ENCODE measurements around the gene GAGE12C.
"Not testable (repeated sequence)": the region's sequence is repeated elsewhere in the genome, so short reads cannot be mapped to it uniquely, and the experiment has no call there.

GAGE12C gene

GRCh38 chrX:49531877-49532276 is at the start of gene GAGE12C:
GAGE12C (plus strand) TSS chrX:49532177; CDS start chrX:49533332, 1,155 bp downstream.
- CTCF ChIA-PET, POLR2A ChIA-PET: not testable (repeated sequence)

GRCh38 chrX:49541433-49541832 is 9.5 kb downstream of the GAGE12C start, which contains the start of gene GAGE12D:
GAGE12D (plus strand) TSS chrX:49541733; CDS start chrX:49542888, 1,155 bp downstream.
- POLR2A ChIA-PET; DNase-seq (ENCODE audit: extremely low spot score); CTCF ChIA-PET: not testable (repeated sequence)

More at GRCh38 chrX:49531877-49532276, at the start of gene GAGE12C:
- not testable (repeated sequence) for DNase-seq (ENCODE audit: extremely low spot score)

GRCh38 chrX:49550989-49551388 is 19.0 kb downstream of the GAGE12C start, which contains the start of gene GAGE12E:
GAGE12E (plus strand) TSS chrX:49551289; CDS start chrX:49552444, 1,155 bp downstream.
- CTCF ChIA-PET; POLR2A ChIA-PET; DNase-seq (ENCODE audit: extremely low spot score): not testable (repeated sequence)

GRCh38 chrX:49560542-49560941 is 28.6 kb downstream of the GAGE12C start, which contains the start of gene GAGE12F:
GAGE12F (plus strand) TSS chrX:49560842; CDS start chrX:49561997, 1,155 bp downstream.
- POLR2A ChIA-PET = not testable (repeated sequence)

GRCh38 chrX:49568728-49569127 is 36.8 kb downstream of the GAGE12C start:
- POLR2A ChIA-PET; DNase-seq (ENCODE audit: extremely low spot score); CTCF ChIA-PET: not testable (repeated sequence)

More at GRCh38 chrX:49560542-49560941, 28.6 kb downstream of the GAGE12C start, which contains the start of gene GAGE12F:
- CTCF ChIA-PET; DNase-seq (ENCODE audit: extremely low spot score): not testable (repeated sequence)

- DNase-seq (ENCODE audit: extremely low spot score); CTCF ChIA-PET; POLR2A ChIA-PET: not testable (repeated sequence)
Observed at GRCh38 chrX:49569152-49569551, 37.2 kb downstream of the GAGE12C start.

- CTCF ChIA-PET; DNase-seq (ENCODE audit: extremely low spot score); POLR2A ChIA-PET: not testable (repeated sequence)
Observed at GRCh38 chrX:49570100-49570499, 38.1 kb downstream of the GAGE12C start, which contains the start of gene GAGE12G. GAGE12G (plus strand) TSS chrX:49570400; CDS start chrX:49571555, 1,155 bp downstream.

GRCh38 chrX:49579649-49580048 is 47.7 kb downstream of the GAGE12C start, which contains the start of gene GAGE12H:
GAGE12H (plus strand) TSS chrX:49579949; CDS start chrX:49581104, 1,155 bp downstream.
- POLR2A ChIA-PET; CTCF ChIA-PET; DNase-seq (ENCODE audit: extremely low spot score): not testable (repeated sequence)

All from GM10248 (cell line).